Epithelial cell of prostate (primary cell): Measurements from ENCODE around the gene PRRG2.
"Not testable (repeated sequence)": the region's sequence is repeated elsewhere in the genome, so short reads cannot be mapped to it uniquely, and the experiment has no call there.

Experiments used
- DNase-seq: peaks from one replicate; pipeline ENCODE4 v3.0.0-alpha.2; 2011; ENCODE audit warnings: low read depth, low spot score
- H3K27ac ChIP-seq: fragments of 450-650 bp; 2 replicates; pipeline ENCODE4 v1.5.1; 2017; ENCODE audit warnings: mild to moderate bottlenecking

The PRRG2 gene

DNA sequence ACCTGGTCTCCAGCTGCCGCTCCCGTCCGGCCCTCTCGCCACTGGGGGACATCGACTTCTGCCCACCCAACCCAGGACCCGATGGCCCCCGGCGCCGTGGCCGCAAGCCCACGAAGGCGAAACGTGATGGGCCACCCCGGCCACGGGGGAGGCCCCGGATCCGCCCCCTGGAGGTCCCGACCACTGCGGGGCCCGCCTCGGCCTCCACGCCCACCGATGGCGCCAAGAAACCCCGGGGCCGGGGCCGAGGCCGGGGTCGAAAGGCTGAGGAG is 16.5 kb downstream of the PRRG2 start:
- no peak overlapping the region for H3K27ac ChIP-seq
- DNase-seq: no peak

- no peak for DNase-seq
Observed at GRCh38 chr19:49599378-49600295, 18.5 kb downstream of the PRRG2 start.

DNA sequence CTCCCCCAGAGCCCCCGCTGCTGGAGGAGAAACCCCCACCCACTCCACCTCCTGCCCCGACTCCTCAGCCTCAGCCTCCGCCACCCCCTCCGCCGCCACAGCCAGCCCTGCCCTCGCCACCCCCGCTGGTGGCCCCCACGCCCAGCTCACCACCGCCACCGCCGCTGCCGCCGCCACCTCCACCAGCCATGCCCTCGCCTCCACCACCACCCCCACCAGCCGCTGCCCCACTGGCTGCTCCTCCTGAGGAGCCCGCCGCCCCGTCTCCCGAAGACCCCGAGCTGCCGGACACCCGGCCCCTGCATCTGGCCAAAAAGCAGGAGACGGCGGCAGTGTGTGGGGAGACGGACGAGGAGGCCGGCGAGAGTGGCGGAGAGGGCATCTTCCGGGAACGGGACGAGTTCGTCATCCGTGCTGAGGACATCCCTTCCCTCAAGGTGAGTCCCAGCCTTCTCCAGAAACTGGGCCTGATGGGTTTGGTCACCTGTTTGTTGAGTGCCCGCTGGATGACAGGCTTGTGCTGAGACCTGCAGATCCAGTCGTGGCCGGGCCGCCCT is 20.4 kb downstream of the PRRG2 start:
- H3K27ac ChIP-seq: no peak overlapping the region
- DNase-seq: no peak

More at GRCh38 chr19:49599378-49600295, 18.5 kb downstream of the PRRG2 start:
- H3K27ac ChIP-seq: no peak overlapping the region

DNA sequence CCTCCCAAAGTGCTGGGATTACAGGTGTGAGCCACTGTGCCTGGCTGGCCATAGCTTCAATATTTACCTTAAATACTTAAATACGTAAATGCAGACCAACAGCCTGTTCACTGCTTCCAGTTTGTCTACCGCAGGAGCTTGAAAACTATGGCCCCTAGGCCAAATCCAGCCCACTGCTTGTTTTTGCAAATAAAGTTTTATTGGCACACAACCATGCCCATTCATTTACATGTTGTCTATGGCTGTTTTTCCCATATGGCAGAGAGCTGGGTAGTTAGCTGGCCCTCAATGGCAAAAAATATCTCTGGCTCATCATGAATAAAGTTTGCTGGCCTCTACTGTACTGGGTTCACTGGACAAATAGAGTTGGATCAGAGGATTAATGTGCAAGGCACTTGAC is 21.7 kb downstream of the PRRG2 start:
- H3K27ac ChIP-seq: no peak overlapping the region
- no peak for DNase-seq

GRCh38 chr19:49605605-49606004 is 24.5 kb downstream of the PRRG2 start:
- H3K27ac ChIP-seq: no peak overlapping the region
- no peak for DNase-seq

GRCh38 chr19:49609499-49610092 is 28.5 kb downstream of the PRRG2 start:
- DNase-seq: no peak

DNA sequence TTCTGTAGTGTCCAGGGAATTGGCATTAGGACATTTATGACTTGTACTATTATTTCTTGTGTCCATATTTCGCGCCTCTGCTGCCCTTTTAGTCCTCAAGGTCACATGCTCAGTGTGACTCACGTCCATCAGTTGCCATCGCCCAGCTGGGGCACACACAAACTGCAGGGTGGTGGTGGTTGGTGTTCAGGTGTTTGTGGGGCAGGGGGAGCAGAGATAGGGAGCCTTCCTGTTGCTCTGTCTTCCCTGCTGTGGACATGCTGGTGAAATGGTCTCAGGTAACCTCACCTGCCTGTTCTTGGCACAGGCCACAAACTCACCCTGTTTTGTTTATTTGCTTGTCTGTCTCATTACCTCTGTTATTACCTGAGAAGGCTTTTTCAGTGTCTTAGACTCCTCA is 32.3 kb downstream of the PRRG2 start:
- peak overlapping the region; percentile 79 for H3K27ac ChIP-seq
- DNase-seq: no peak

More at GRCh38 chr19:49609499-49610092, 28.5 kb downstream of the PRRG2 start:
- H3K27ac ChIP-seq: no peak overlapping the region

DNA sequence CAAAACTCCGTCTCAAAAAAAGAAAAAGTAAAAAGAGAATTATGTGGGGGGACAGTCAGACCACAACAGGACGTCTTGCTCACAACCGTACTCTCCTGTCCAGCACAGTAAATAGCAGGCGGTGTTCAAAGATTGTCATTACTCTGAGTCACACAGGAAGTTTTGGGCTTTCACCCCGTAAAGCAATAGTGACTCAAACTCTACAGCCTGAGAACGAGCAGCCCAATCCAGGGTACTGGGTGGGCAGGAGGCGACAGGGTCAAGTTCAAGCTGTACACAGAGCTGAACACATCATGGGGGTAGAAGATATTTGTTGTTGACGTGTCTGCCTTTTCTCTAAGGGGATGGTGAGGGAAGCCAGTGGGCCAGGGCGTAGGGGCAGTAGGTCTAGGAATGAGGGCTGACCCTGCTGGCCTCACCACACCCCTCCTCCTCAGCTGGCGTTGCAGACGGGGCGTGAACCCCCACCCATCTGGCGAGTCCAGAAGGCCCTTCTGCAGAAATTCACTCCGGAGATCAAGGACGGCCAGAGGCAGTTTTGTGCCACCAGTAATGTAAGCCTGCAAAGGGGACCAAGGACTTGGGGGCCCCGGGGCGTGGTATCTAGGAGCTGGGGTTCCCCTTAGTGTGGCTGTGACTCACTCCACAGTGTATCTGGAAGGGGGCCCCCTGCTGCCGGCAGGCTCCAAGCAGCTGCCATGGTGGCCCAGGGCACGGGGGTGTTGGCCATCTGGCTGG is 33.1 kb downstream of the PRRG2 start:
- DNase-seq: peak; percentile 22
- H3K27ac ChIP-seq: peak overlapping the region; percentile 79

DNA sequence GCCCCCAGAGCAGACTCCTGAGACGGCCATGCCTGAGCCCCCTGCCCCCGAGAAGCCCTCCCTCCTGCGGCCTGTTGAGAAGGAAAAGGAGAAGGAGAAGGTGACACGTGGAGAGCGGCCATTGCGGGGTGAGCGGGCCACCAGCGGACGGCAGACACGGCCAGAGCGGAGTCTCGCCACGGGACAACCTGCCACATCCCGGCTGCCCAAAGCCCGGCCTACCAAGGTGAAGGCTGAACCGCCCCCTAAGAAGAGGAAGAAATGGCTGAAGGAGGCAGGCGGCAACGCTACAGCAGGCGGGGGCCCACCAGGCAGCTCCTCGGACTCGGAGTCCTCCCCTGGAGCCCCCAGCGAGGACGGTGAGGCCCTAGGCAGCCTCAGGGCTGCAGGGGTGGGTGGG is 34.7 kb downstream of the PRRG2 start:
- no peak overlapping the region for H3K27ac ChIP-seq
- no peak for DNase-seq

DNA sequence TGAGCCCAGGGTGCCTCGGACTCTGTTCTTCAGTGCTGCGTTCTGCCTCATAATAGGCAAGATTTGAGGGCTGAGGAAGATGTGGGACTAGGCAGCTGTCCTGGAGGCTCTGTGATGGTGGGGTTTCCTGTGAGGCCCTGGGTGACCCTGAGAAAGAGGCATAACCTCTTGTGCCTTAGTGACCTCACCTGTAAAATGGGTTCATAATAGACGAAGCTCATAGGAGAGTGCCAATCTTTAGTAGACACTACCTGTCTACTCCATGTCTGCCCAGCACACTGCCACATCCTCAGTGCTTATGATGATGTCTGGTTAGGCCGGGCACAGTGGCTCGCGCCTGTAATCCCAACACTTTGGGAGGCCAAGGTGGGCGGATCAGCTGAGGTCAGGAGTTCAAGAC is 35.4 kb downstream of the PRRG2 start:
- DNase-seq: no peak
- no peak overlapping the region for H3K27ac ChIP-seq

GRCh38 chr19:49616945-49617344 is 35.8 kb downstream of the PRRG2 start:
- no peak for DNase-seq
- no peak overlapping the region for H3K27ac ChIP-seq

DNA sequence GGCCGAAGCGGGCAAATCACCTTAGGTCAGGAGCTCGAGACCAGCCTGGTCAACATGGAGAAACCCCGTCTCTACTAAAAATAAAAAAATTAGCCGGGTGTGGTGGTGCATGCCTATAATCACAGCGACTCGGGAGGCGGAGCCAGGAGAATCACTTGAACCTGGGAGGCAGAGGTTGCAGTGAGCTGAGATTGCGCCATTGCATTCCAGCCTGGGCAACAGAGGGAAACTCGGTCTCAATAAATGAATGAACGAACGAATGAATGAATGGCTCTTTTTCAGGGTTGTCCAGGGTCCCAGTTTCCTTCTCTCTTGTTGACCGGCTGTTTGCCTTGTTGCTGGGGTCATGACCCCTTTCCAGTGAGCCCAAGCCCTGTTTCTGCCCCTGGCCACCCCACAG is 36.7 kb downstream of the PRRG2 start:
- not testable (repeated sequence) for DNase-seq, H3K27ac ChIP-seq

- DNase-seq: no peak
- no peak overlapping the region for H3K27ac ChIP-seq
Observed at GRCh38 chr19:49624967-49625910, 44.1 kb downstream of the PRRG2 start.

GRCh38 chr19:49626226-49626625 is 45.1 kb downstream of the PRRG2 start:
- H3K27ac ChIP-seq: no peak overlapping the region
- DNase-seq: no peak

DNA sequence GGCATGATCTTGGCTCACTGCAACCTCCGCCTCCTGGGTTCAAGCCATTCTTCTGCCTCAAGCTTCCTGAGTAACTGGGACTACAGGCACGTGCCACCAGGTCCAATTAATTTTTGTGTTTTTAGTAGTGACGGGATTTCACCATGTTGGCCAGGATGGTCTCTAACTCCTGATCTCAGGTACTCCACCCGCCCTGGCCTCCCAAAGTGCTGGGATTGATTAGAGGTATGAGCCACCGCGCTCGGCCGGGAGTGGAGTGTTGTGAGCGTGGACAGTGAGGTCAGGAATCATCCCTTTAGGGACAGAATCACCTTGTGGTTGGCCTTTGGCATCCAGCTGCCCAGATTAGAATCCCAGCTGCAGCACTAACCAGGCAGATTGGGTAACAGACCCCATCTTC is 48.5 kb downstream of the PRRG2 start:
- no peak for DNase-seq
- H3K27ac ChIP-seq: no peak overlapping the region

- DNase-seq: no peak
- H3K27ac ChIP-seq: no peak overlapping the region
Observed at GRCh38 chr19:49631014-49631588, 50.0 kb downstream of the PRRG2 start.

DNA sequence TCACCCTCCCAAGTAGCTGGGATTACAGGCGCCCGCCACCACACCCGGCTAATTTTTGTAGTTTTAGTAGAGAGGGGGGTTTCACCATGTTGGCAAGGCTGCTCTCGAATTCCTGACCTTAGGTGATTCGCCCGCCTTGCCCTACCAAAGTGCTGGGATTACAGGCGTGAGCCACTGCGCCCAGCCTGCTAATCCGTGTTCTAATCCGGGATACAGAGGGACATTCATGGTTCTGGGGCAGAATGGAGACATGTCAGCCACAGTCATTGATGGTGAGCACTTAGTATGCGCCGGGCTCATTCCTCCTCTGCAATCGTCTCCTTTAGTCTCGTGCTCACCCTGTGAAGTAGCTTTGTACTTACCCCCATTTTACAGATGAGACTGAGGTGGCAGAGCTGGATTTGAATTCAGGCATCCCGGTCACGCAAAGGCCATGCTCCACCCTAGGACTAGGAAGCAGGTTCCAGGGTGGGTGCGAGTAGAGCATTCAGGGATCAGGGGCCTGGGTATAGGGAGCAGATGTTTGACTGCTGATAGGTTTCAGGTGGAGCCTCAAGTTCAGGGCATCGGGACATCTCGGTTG is 50.6 kb downstream of the PRRG2 start:
- DNase-seq: no peak
- no peak overlapping the region for H3K27ac ChIP-seq

DNA sequence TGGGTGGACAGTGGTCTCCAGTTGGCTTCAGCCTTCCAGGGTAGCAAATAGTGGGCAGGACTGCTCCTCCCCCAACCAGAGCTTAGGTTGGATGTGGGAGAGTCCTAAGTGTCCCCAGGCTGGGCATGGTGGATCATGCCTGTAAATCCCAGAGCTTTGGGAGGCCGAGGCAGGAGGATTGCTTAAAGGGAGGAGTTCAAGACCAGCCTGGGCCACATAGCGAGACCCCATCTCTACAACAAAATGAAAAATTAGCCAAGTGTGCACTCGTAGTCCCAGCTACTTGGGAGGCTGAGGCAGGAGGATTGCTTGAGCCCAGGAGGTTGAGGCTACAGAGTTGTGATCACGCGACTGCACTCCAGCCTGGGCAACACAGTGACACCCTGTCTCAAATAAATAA is 51.5 kb downstream of the PRRG2 start:
- no peak overlapping the region for H3K27ac ChIP-seq
- no peak for DNase-seq

DNA sequence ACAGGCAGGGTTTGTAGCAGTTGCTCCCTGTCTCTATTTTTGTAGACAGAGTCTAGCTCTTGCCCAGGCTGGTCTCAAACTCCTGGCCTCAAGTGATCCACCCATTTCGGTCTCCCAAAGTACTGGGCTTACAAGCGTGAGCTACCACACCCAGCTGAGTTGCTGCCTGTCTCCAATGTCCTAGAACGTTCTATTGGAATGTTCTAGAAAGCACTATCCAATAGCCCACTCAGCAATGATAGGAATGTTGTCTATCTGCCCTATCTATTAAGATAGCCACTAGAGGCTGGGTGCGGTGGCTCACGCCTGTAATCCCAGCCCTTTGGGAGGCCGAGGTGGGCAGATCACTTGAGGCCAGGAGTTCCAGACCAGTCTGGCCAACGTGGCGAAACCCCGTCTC is 52.2 kb downstream of the PRRG2 start:
- DNase-seq, H3K27ac ChIP-seq: not testable (repeated sequence)
